Fibroblast of the aortic adventitia (primary cell): Measurements from ENCODE around the gene CARNS1. TPM values are rescaled to one million over a fixed set of nuclear protein-coding genes. Genes with fewer than 3 reads are reported as not detected.

Source experiments
- DNase-seq: peaks from one replicate; pipeline ENCODE4 v3.0.0-alpha.2; 2010; ENCODE audit warnings: low read depth
- H3K4me3 ChIP-seq: 2 replicates; pipeline ENCODE4 v1.5.1; 2011; ENCODE audit warnings: low read depth, mild to moderate bottlenecking, control low read depth, low read length, moderate library complexity
- CTCF ChIP-seq: IDR thresholded peaks from 2 replicates; pipeline ENCODE4 v1.5.1; 2011; ENCODE audit warnings: mild to moderate bottlenecking, low read length, control low read depth, inconsistent platforms; ENCODE audit not compliant: insufficient read depth
- total RNA-seq: library from RNA; depleted of rRNA; stranded (reverse); fragments of >200 nt; gene quantifications from 2 replicates; pipeline ENCODE4 v1.2.3, GENCODE V29; 2012; ENCODE audit warnings: low replicate concordance

CARNS1 gene
- total RNA-seq, 1 donor = 0.09 TPM

GRCh38 chr11:67450796-67451657, 35.5 kb downstream of the CARNS1 start:
- DNase-seq = no peak
- H3K4me3 ChIP-seq = no peak overlapping the region
- no peak for TF ChIP-seq CTCF

GRCh38 chr11:67451658-67451976, 36.1 kb downstream of the CARNS1 start:
- no peak for TF ChIP-seq CTCF
- no peak for DNase-seq

GRCh38 chr11:67452141-67452952, 36.9 kb downstream of the CARNS1 start, which contains the start of gene GPR152:
Gene GPR152, minus strand, starts transcription at chr11:67452729. Its CDS starts 5 bp downstream, at chr11:67452724.
- DNase-seq = no peak
- no peak for TF ChIP-seq CTCF
- H3K4me3 ChIP-seq = no peak within 1 kb of the TSS

More at GRCh38 chr11:67451658-67451976, 36.1 kb downstream of the CARNS1 start:
- no peak overlapping the region for H3K4me3 ChIP-seq

GRCh38 chr11:67453816-67454732, 38.6 kb downstream of the CARNS1 start:
- DNase-seq = no peak
- H3K4me3 ChIP-seq = no peak overlapping the region
- TF ChIP-seq CTCF = no peak

GRCh38 chr11:67455054-67455453, 39.6 kb downstream of the CARNS1 start, which contains the start of gene CABP4:
Gene CABP4, plus strand, starts transcription at chr11:67455354. Its CDS starts 70 bp downstream, at chr11:67455424.
- H3K4me3 ChIP-seq = no peak within 1 kb of the TSS
- TF ChIP-seq CTCF = no peak
- no peak for DNase-seq

GRCh38 chr11:67456068-67456705, 40.7 kb downstream of the CARNS1 start:
- no peak for TF ChIP-seq CTCF
- H3K4me3 ChIP-seq = no peak overlapping the region
- no peak for DNase-seq
